ENCODE measurements around the gene DNM3. TPM values are rescaled to one million over a fixed set of nuclear protein-coding genes. Genes with fewer than 3 reads are reported as not detected.

The DNM3 gene
- total RNA-seq, 1 donor from 2014 or later: 1.8 TPM

GRCh38 chr1:172388490-172388889 is 547.2 kb downstream of the DNM3 start:
- DNase-seq (ENCODE audit: low read depth): no peak
- no peak for TF ChIP-seq CTCF (conservative IDR thresholded peaks at IDR 0.05; ENCODE audit: low read depth, low read length)
- no peak overlapping the region for H3K4me3 ChIP-seq (ENCODE audit: low read depth, low read length)

GRCh38 chr1:172390301-172390682 is 549.0 kb downstream of the DNM3 start:
- H3K4me3 ChIP-seq (ENCODE audit: low read depth, low read length): no peak overlapping the region
- no peak for DNase-seq (ENCODE audit: low read depth)
- TF ChIP-seq CTCF (conservative IDR thresholded peaks at IDR 0.05; ENCODE audit: low read depth, low read length): no peak

- TF ChIP-seq CTCF (conservative IDR thresholded peaks at IDR 0.05; ENCODE audit: low read depth, low read length): no peak
- DNase-seq (ENCODE audit: low read depth): no peak
- peak overlapping the region; percentile 7 for H3K4me3 ChIP-seq (ENCODE audit: low read depth, low read length)
Measured at GRCh38 chr1:172390683-172391551, 549.6 kb downstream of the DNM3 start.

- no peak for DNase-seq (ENCODE audit: low read depth)
- H3K4me3 ChIP-seq (ENCODE audit: low read depth, low read length): no peak overlapping the region
- no peak for TF ChIP-seq CTCF (conservative IDR thresholded peaks at IDR 0.05; ENCODE audit: low read depth, low read length)
Measured at GRCh38 chr1:172391976-172392375, 550.7 kb downstream of the DNM3 start.

- DNase-seq (ENCODE audit: low read depth): no peak
- no peak for TF ChIP-seq CTCF (conservative IDR thresholded peaks at IDR 0.05; ENCODE audit: low read depth, low read length)
- no peak overlapping the region for H3K4me3 ChIP-seq (ENCODE audit: low read depth, low read length)
Measured at GRCh38 chr1:172393354-172393753, 552.1 kb downstream of the DNM3 start.

- DNase-seq (ENCODE audit: low read depth): no peak
- TF ChIP-seq CTCF (conservative IDR thresholded peaks at IDR 0.05; ENCODE audit: low read depth, low read length): no peak
- no peak overlapping the region for H3K4me3 ChIP-seq (ENCODE audit: low read depth, low read length)
Measured at GRCh38 chr1:172394141-172394751, 552.9 kb downstream of the DNM3 start.

Measured in epithelial cell of proximal tubule (primary cell).